ENCODE results near the gene NCBP2L.

- TF ChIP-seq REST (IDR thresholded peaks at IDR 0.05) (no peak), FOSL2 (IDR thresholded peaks at IDR 0.05) (no peak), FOSL2 (CRISPR knock-in tag; IDR thresholded peaks at IDR 0.05) (no peak)
Measured at GRCh38 chrX:107736781-107737531, 40.6 kb upstream of the NCBP2L start.
